ENCODE measurements around the gene PBX3.
A peak's percentile ranks its signal among the peaks of the same experiment; 100 is the strongest.

The PBX3 gene

DNA sequence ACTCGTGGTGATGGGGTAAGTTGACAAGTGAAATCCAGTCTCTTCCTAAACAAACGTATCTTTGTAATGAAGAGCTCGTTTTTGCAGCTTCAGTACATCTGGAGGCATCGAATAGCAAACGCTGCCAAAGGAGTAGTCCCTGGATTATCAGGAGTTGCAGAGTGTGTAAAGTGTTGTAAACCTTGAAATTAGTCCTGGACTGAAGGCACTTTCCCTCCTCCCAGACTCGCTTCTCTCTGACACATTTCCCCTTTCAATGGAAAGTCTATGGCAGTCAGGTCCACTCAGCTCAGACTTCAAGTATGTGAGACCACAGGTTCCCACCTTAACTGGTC lies 1.5 kb upstream of the PBX3 start:
- no CpG with 5 or more reads among the region's 6 CpGs for WGBS (ENCODE audit: extremely low coverage, insufficient coverage, low lambda C conversion rate)

DNA sequence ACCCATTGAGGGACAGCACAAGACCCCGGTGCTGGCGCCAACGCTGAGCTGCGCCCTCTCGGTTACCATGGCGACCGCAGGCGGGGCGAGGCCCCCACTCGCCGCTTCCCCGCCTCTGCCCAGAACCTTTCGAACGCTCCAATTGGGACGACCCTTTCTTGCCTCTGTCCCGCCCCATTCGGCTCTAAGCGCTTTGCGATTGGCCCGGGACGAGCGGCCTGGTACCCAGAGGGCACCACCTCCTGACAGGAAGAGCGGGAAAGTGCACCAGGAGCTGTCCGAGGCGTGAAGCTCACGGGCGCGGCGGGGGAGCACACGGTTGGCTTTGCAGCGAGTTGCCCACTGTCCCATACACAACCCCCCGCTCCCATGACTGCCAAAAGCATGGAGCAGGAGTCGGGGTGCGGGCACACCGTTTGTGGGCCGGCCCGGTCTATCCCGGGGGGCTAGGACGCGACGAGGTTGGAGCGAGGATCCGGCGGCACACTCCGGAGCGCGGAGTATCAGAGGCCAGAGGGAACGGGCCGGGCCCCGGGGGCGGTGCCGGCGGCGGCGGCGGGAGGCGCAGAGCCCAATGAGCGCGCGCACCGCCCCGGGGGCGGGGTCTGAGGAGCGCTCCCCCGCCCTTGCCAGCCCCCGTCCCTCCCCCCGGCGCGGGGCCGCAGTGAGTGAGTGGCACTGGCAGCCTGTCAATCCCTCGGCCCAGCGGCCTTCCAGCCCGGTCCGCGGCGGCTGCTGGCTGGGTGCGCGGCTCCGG lies 978 bp upstream of the PBX3 start:
- Histone ChIP-seq H3K23ac (ENCODE audit: low read length) (no peak overlapping the region), H3K18ac (ENCODE audit: low read length) (no peak overlapping the region), H4K8ac (ENCODE audit: low read depth, low read length) (no peak overlapping the region), H3K4me2 (ENCODE audit: low read length) (peak overlapping the region; percentile 60), H3K27ac (ENCODE audit: low read depth, low read length) (peak overlapping the region; percentile 77), H3K4ac (ENCODE audit: low read depth, low read length) (no peak overlapping the region), H3K27me3 (ENCODE audit: insufficient read depth, low read length, poor library complexity) (no peaks in the 10 kb centered on the region), H3K36me3 (ENCODE audit: control insufficient read depth, insufficient read depth, low read length) (no peaks in the 10 kb centered on the region), H3K9ac (ENCODE audit: low read length) (peak overlapping the region; percentile 77), H3K79me2 (ENCODE audit: control insufficient read depth, insufficient read depth, low read length) (peaks cover 8% of the 10 kb centered on the region), H2BK5ac (ENCODE audit: low read length) (peak overlapping the region; percentile 91), H3K56ac (ENCODE audit: low read length) (peak overlapping the region; percentile 95), H2AK5ac (ENCODE audit: low read length) (no peak overlapping the region), H3K4me1 (ENCODE audit: control insufficient read depth, low read depth, low read length) (peaks cover 3% of the 10 kb centered on the region), H2BK15ac (replicated peaks; ENCODE audit: low read depth) (no peak overlapping the region), H4K5ac (ENCODE audit: low read length) (no peak overlapping the region), H2BK120ac (ENCODE audit: low read depth, low read length) (no peak overlapping the region), H3K4me3 (ENCODE audit: low read length) (no peak overlapping the region), H3K79me1 (ENCODE audit: low read length) (no peaks in the 10 kb centered on the region)
- DNase-seq: peak; percentile 99
- no CpG with 5 or more reads among the region's 79 CpGs for WGBS (ENCODE audit: extremely low coverage, insufficient coverage, low lambda C conversion rate)

More for the DNA sequence above, 1.5 kb upstream of the PBX3 start:
- Histone ChIP-seq H3K4me2 (ENCODE audit: low read length) (peak overlapping the region; percentile 45), H4K8ac (ENCODE audit: low read depth, low read length) (no peak overlapping the region), H3K9ac (ENCODE audit: low read length) (peak overlapping the region; percentile 21), H3K36me3 (ENCODE audit: control insufficient read depth, insufficient read depth, low read length) (no peaks in the 10 kb centered on the region), H3K79me1 (ENCODE audit: low read length) (no peaks in the 10 kb centered on the region), H3K27me3 (ENCODE audit: insufficient read depth, low read length, poor library complexity) (no peaks in the 10 kb centered on the region), H3K4ac (ENCODE audit: low read depth, low read length) (no peak overlapping the region), H2BK5ac (ENCODE audit: low read length) (no peak overlapping the region), H2BK15ac (replicated peaks; ENCODE audit: low read depth) (no peak overlapping the region), H3K18ac (ENCODE audit: low read length) (no peak overlapping the region), H3K79me2 (ENCODE audit: control insufficient read depth, insufficient read depth, low read length) (peaks cover 8% of the 10 kb centered on the region), H3K4me1 (ENCODE audit: control insufficient read depth, low read depth, low read length) (peaks cover 3% of the 10 kb centered on the region), H2BK120ac (ENCODE audit: low read depth, low read length) (no peak overlapping the region), H4K5ac (ENCODE audit: low read length) (no peak overlapping the region), H3K27ac (ENCODE audit: low read depth, low read length) (no peak overlapping the region), H3K56ac (ENCODE audit: low read length) (peak overlapping the region; percentile 50), H2AK5ac (ENCODE audit: low read length) (no peak overlapping the region), H3K23ac (ENCODE audit: low read length) (no peak overlapping the region), H3K4me3 (ENCODE audit: low read length) (no peak overlapping the region)
- DNase-seq: no peak

DNA sequence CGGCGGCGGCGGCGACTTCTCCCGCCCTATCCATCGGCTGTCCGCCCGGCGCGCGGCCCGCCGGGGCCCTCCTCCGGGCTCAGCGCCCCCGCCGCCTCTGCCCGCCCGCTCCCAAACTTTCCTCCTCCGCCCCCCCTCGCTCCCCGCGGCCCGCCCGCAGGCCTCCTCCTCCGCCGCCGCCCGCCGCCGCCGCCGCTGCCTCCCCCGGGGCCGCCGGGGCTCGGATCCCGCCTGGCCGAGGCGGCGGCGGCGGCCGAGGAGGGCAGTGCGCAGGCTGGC lies 460 bp upstream of the PBX3 start:
- no peaks in the 10 kb centered on the region for H3K79me1 ChIP-seq (ENCODE audit: low read length)
- H3K79me2 ChIP-seq (ENCODE audit: control insufficient read depth, insufficient read depth, low read length): peaks cover 8% of the 10 kb centered on the region
- no peak overlapping the region for H3K56ac ChIP-seq (ENCODE audit: low read length)
- H3K27ac ChIP-seq (ENCODE audit: low read depth, low read length): peak overlapping the region; percentile 77
- H4K8ac ChIP-seq (ENCODE audit: low read depth, low read length): no peak overlapping the region
- peak overlapping the region; percentile 88 for H3K4ac ChIP-seq (ENCODE audit: low read depth, low read length)
- H3K9ac ChIP-seq (ENCODE audit: low read length): peak overlapping the region; percentile 40
- peaks cover 3% of the 10 kb centered on the region for H3K4me1 ChIP-seq (ENCODE audit: control insufficient read depth, low read depth, low read length)
- DNase-seq: no peak
- no peak overlapping the region for H3K23ac ChIP-seq (ENCODE audit: low read length)
- H3K27me3 ChIP-seq (ENCODE audit: insufficient read depth, low read length, poor library complexity): no peaks in the 10 kb centered on the region
- no peak overlapping the region for H2BK15ac ChIP-seq (replicated peaks; ENCODE audit: low read depth)
- WGBS (ENCODE audit: extremely low coverage, insufficient coverage, low lambda C conversion rate): no CpG with 5 or more reads among the region's 46 CpGs
- no peak overlapping the region for H2BK120ac ChIP-seq (ENCODE audit: low read depth, low read length)
- no peak overlapping the region for H3K4me3 ChIP-seq (ENCODE audit: low read length)
- H3K4me2 ChIP-seq (ENCODE audit: low read length): no peak overlapping the region
- no peak overlapping the region for H2AK5ac ChIP-seq (ENCODE audit: low read length)
- no peak overlapping the region for H4K5ac ChIP-seq (ENCODE audit: low read length)
- peak overlapping the region; percentile 86 for H3K18ac ChIP-seq (ENCODE audit: low read length)
- no peaks in the 10 kb centered on the region for H3K36me3 ChIP-seq (ENCODE audit: control insufficient read depth, insufficient read depth, low read length)
- no peak overlapping the region for H2BK5ac ChIP-seq (ENCODE audit: low read length)

DNA sequence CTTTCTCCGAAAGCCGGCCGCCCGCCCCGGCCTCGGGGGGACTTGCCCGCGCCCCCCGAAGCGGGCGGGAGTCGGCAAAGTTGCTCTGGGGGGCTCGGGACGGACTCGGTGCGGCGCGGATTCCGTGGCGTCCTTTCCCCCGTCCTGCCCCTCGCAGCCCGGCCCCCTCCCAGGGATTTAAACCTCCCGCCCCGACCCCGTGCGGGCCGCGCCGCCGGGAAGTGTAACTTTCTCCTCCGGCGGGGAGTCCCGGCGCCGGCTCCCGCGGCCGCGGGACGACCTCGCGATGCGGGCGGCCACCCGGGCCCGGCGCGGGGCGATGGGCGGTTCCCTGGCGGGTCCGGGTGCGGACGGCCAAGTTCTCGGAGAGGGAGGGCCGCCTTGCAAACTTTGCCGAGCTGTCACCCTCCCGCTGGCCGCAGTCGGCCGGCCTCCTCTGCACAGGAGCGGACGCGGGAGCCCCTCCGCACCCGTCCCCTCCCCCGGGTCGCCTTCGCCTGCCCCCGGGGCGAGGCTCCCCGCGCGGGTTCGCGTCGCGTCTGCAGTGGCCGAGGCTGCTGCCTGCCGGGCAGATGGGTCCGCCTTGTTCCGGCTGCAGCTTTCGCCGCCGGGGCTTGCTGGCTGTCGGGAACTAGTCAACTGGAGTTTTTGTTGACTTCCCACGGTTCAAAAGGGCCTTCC lies 732 bp downstream of the PBX3 start:
- peaks cover 8% of the 10 kb centered on the region for H3K79me2 ChIP-seq (ENCODE audit: control insufficient read depth, insufficient read depth, low read length)
- no peak overlapping the region for H2BK5ac ChIP-seq (ENCODE audit: low read length)
- H4K5ac ChIP-seq (ENCODE audit: low read length): no peak overlapping the region
- no peak overlapping the region for H4K8ac ChIP-seq (ENCODE audit: low read depth, low read length)
- H2AK5ac ChIP-seq (ENCODE audit: low read length): no peak overlapping the region
- peak overlapping the region; percentile 96 for H3K9ac ChIP-seq (ENCODE audit: low read length)
- peak; percentile 47 for DNase-seq
- H3K4me3 ChIP-seq (ENCODE audit: low read length): peak overlapping the region; percentile 27
- H3K27me3 ChIP-seq (ENCODE audit: insufficient read depth, low read length, poor library complexity): no peaks in the 10 kb centered on the region
- no CpG with 5 or more reads among the region's 88 CpGs for WGBS (ENCODE audit: extremely low coverage, insufficient coverage, low lambda C conversion rate)
- peaks cover 3% of the 10 kb centered on the region for H3K4me1 ChIP-seq (ENCODE audit: control insufficient read depth, low read depth, low read length)
- H2BK15ac ChIP-seq (replicated peaks; ENCODE audit: low read depth): no peak overlapping the region
- H3K23ac ChIP-seq (ENCODE audit: low read length): peak overlapping the region; percentile 91
- H2BK120ac ChIP-seq (ENCODE audit: low read depth, low read length): peak overlapping the region; percentile 56
- peak overlapping the region; percentile 86 for H3K18ac ChIP-seq (ENCODE audit: low read length)
- H3K4ac ChIP-seq (ENCODE audit: low read depth, low read length): peak overlapping the region; percentile 40
- peak overlapping the region; percentile 67 for H3K4me2 ChIP-seq (ENCODE audit: low read length)
- peak overlapping the region; percentile 84 for H3K27ac ChIP-seq (ENCODE audit: low read depth, low read length)
- H3K36me3 ChIP-seq (ENCODE audit: control insufficient read depth, insufficient read depth, low read length): no peaks in the 10 kb centered on the region
- no peaks in the 10 kb centered on the region for H3K79me1 ChIP-seq (ENCODE audit: low read length)
- peak overlapping the region; percentile 87 for H3K56ac ChIP-seq (ENCODE audit: low read length)

DNA sequence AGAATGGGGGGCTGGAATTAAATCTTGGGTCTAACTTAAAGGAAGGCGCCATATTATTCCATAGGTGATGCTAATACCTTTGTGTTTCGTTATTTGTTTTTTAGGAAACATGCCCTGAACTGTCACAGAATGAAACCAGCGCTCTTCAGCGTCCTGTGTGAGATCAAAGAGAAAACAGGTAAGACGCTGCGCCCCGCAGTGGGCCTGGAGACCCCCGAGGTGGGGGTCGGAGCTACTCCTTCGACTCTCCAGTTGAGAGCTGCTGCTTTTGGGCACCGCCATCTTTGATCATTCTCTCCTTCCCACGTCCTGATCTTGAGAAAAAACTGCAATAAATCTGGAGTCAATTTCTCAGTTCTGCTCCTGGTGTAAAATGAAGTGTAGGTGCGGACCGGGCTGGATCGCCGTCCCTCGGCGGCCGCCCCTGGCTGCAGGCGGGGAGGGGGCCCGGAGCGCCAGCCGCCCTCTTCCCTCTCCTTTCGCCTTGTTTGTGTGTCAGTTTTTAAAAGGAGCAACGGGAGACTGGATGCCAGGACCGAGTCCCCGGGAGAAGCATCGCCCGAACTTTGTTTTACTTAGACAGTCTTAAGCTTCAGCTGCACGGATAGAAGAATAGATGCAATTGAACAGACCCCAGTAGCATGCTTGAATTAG lies 1.4 kb downstream of the PBX3 start:
- H4K5ac ChIP-seq (ENCODE audit: low read length): no peak overlapping the region
- peak overlapping the region; percentile 67 for H3K4me2 ChIP-seq (ENCODE audit: low read length)
- no peak overlapping the region for H4K8ac ChIP-seq (ENCODE audit: low read depth, low read length)
- H3K79me2 ChIP-seq (ENCODE audit: control insufficient read depth, insufficient read depth, low read length): peaks cover 8% of the 10 kb centered on the region
- no peak overlapping the region for H3K27ac ChIP-seq (ENCODE audit: low read depth, low read length)
- H2BK15ac ChIP-seq (replicated peaks; ENCODE audit: low read depth): no peak overlapping the region
- H3K18ac ChIP-seq (ENCODE audit: low read length): peak overlapping the region; percentile 22
- DNase-seq: peak; percentile 39
- peak overlapping the region; percentile 27 for H3K4me3 ChIP-seq (ENCODE audit: low read length)
- H3K23ac ChIP-seq (ENCODE audit: low read length): no peak overlapping the region
- no peak overlapping the region for H2BK5ac ChIP-seq (ENCODE audit: low read length)
- H2BK120ac ChIP-seq (ENCODE audit: low read depth, low read length): no peak overlapping the region
- no peaks in the 10 kb centered on the region for H3K36me3 ChIP-seq (ENCODE audit: control insufficient read depth, insufficient read depth, low read length)
- peak overlapping the region; percentile 40 for H3K4ac ChIP-seq (ENCODE audit: low read depth, low read length)
- H3K56ac ChIP-seq (ENCODE audit: low read length): peak overlapping the region; percentile 87
- no CpG with 5 or more reads among the region's 30 CpGs for WGBS (ENCODE audit: extremely low coverage, insufficient coverage, low lambda C conversion rate)
- no peaks in the 10 kb centered on the region for H3K79me1 ChIP-seq (ENCODE audit: low read length)
- H3K4me1 ChIP-seq (ENCODE audit: control insufficient read depth, low read depth, low read length): peaks cover 3% of the 10 kb centered on the region
- H3K27me3 ChIP-seq (ENCODE audit: insufficient read depth, low read length, poor library complexity): no peaks in the 10 kb centered on the region
- no peak overlapping the region for H2AK5ac ChIP-seq (ENCODE audit: low read length)
- H3K9ac ChIP-seq (ENCODE audit: low read length): peak overlapping the region; percentile 96
